GM19099 (cell line): ENCODE results near the gene MTERF4.

Source experiments
- POLR2A ChIP-seq: IDR thresholded peaks from 3 replicates; pipeline ENCODE4 v1.6.1; 2011; ENCODE audit warnings: low read depth; ENCODE audit not compliant: insufficient read length; ENCODE audit errors: extremely low read depth

Gene MTERF4

DNA sequence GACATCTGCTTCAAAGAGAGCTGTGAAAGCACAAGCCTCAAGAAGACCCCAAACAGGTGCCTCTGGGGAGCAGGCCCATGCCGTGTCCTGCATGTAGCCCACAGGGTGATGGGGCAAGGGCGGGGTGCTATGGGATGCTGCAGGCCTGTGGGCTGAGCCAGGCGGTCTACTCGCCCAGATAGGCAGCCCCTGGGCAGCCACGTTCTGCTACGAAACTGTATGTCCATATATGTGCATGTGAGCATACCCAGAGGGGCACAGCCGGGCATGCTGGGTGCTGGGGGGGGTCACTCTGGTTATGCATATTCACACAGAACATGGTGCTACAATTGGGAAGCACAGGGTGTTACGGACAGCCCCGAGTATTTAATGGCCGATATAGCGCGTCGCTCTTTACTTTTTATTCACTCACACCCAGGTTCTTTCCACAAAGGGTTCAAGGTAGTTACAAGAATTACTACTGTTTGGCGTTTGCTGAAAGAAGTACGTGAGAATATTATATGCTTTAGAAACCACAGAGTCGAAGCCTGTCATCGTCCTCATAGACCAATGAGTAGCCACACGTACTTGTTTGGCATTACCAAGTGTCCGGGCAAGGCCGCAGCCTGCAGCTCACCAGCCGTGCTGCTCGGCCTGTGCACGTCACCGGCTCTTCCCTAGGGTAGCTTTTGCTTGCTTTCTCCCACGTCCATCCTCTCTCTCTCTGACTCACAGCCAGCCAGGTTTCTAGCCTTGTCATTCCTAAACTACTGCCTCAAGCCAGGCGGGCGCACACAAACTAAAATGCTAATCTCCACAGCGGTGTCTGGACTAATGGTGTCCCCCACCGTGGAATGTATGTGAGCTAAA is 14.4 kb downstream of the MTERF4 start:
- no peak for TF ChIP-seq POLR2A

DNA sequence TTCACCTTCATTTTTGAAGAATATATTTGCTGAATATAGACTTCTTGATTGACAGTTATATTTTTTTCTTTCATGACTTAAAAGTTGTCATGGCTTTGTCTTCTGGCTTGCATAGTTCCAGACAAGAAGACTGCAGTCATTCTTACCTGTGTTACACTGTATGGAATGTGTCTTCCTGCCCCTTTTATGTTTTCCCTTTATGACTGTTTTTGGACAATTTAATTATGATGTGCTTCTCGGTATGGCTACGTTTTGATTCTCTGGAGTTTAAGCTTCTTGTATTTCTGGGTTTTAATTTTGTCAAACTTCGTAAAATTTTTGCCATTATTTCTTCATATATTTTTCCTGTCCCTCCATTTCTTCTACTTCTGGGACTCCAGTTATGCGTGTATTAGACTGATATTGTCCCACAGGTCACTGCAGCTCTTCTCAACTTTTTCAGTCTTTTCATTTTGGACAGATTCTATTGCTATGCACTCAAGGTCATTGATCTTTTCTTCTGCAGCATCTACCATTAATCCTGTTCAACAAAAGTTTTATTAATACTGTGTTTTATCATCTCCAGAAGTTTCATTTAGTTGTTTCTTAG is 17.1 kb downstream of the MTERF4 start:
- TF ChIP-seq POLR2A: no peak

DNA sequence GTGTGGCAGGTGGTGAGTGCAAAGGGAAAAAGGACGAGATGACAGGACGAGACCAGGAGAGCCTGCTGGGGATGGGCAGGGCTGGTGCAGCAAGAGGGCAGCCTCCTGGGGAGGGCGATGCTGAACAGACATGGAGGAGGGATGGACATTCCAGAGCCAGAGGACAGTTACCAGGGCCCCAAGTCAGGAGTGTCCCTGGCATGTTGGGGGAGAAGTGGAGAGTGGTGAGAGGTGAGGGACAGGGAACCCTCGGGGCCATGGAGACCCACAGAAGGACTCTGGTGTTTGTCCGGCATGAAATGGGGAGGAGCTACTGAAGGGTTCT is 19.0 kb downstream of the MTERF4 start:
- no peak for TF ChIP-seq POLR2A

DNA sequence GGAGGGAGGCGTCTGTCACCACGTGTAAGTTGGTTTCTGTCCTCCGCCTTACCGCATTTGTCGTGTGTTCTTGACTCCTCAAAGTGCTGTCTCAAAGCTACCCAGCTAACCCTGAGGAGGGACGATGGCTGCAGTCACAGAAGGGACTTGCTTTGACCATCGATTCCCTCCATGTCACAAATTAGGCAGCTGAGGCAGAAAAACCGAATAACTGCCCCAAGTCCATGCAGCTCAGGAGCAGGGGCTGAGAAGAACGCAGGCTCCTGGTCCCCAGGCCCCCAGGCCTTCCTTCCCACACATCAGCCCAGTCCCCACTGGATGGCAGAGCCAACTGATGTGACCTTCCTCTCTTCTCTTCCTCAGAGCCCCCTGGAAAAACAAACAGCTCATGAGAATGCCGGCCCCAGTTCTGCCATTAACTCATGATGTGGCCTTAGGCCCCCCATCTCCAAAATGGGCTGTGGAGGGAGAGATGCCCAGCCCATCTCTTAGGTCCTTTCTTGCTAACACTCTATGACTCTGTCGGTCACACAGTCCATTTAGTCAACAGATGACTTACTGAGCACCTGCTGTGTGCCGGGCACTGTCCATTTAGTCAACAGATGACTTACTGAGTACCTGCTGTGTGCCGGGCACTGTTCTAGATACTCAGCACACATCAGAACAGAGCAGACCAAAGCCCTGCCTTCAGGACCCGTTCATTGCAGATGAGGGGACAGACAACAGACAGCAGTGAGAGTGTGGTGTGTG is 19.6 kb downstream of the MTERF4 start:
- TF ChIP-seq POLR2A: no peak

DNA sequence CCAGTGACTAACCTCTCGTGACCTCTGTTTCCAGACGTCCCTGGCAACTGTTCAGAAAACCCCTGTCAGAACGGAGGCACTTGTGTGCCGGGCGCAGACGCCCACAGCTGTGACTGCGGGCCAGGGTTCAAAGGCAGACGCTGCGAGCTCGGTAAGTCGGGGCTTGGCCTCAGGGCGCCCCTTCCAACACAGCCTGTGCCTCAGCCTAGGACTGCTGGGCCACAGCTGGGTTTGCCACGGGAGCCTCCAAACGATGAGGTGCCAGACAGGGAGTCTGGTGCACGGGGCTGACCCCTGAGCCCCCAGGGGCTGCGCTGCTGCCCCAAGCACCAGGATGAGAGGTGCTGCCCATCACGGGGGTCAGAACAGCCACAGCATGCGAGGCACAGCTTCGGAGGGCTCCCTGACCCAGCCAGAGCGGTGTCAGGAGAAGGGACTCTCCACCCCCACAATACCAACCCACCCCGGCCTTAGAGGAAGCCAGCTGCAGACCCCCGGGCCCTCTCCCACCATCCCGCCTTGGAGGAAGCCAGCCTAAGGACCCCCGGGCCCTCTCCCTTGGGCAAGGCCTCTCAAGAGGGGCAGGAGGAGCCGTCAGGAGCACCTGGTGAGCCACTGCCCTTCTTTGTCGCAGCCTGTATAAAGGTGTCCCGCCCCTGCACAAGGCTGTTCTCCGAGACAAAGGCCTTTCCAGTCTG is 20.3 kb downstream of the MTERF4 start:
- TF ChIP-seq POLR2A: no peak

DNA sequence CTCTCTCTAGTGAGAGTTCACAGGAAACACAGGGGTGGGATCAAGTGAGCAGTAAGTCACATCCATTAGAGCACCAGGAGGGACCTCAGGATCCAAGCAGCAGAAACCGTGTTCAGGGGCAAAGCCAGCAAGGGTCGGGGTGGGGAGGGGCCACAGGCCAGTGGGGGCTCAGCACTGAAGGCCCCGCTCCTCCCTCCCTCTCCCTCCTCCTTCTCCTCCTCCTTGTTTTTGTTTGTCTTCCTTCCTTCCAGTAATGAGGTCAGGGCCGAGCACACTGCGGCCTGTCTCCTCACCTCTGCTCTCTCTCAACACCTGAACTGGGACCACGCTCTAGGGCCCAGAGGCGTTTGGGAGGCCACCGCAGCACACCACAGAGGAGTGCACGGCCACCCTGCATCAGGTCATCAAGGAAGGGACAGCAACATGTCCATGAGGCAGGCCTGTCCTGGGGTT is 20.9 kb downstream of the MTERF4 start:
- TF ChIP-seq POLR2A: no peak

DNA sequence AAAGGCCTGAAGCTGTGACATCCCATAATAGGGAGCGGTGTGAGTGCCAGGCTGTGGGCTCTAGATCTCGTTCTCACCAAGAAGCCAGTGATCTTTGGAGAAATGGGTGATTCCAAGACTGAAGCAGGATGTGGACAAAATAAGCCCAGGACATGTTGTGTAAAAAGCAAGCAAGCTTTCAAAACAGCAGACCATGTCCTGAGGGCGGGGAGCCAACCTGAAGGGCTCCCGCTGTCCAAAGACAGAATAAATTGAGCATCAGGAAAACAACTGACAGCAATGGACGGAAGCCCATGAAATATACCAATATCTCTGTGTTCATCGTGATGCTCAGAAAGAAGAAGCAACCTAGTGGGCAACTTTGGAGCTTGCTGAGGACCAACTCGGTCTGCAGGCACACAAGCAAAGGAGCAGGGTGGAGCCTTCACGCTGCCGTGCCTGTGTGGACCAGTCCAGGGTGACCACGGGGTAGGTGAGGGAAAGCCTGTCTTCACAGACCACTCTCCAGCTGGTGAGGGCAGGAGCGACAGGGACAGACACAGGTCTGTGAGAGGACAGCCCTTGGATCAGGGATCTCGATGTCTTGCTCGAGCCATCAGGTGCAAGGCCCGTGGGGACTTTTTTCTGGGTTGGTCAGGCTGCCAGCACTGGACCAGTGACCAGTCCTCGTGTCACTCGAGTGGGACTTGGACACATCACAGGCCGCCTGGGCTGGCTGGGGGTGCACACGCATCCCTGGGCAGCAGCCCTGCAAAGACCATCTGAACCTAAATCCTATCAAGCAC is 21.5 kb downstream of the MTERF4 start:
- TF ChIP-seq POLR2A: no peak

DNA sequence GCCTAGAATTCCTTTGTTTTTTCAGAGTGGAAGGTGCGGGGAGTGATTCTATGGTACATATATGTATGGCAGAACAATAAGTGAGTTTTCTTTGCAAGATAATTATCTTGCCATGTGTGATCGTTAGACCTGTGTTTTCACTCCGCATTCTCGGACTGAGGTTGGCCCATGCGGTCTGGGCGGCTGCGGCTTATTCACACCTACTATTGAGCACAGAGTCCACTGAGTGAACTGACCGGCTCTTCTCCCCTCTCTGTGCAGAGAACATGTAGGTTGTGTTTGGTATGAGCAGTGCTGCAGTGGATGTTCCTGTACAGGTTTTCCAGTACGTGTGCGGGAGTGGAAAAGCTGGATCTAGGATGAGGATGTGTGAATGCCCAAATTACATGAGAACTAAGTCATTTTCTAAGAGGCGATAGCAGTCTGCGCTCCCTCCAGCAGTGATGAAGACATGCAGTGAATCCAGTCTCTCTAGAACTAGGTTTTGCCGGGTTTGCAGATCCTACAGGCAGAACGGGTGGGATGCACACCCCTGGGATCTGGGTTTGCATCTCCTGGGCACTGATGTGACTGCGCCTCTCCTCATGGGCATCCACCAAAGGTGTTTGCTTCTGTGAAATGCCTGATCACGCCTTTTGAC is 27.1 kb downstream of the MTERF4 start:
- no peak for TF ChIP-seq POLR2A

DNA sequence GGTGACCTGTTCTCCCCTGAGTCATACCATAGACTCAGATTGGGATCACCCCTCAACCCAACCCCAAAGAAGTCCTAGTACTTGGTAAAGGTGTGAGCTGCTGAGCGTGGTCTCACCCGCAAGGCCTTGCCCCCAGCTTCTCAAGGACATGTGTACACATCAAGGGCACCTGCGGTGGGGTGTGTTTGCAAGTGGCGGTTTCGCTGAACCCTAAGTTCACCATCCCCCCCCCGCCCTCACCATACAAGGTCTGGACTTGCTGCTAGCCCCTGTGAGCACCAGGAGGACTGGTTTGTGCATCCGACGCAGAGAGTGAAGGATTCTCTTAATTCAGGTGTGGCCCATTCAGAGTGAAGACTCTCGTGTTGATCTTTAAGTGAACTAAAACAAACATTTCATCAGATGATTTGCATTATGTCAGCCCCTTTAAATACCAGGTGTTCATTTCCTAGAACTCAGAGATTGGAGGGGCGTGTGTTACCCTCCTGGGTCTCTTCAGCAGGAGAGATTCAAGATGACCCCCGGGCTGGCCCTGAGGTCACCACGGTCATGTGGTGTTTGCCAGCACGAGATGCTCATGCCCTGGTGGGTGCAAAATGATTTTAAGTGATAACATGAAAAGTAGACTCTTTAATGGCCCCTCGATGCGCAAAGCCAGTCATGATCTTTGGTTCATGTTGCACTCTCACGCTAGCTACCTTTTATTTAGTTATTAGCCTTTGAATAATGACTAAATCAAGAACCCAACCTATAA is 27.8 kb downstream of the MTERF4 start:
- no peak for TF ChIP-seq POLR2A

DNA sequence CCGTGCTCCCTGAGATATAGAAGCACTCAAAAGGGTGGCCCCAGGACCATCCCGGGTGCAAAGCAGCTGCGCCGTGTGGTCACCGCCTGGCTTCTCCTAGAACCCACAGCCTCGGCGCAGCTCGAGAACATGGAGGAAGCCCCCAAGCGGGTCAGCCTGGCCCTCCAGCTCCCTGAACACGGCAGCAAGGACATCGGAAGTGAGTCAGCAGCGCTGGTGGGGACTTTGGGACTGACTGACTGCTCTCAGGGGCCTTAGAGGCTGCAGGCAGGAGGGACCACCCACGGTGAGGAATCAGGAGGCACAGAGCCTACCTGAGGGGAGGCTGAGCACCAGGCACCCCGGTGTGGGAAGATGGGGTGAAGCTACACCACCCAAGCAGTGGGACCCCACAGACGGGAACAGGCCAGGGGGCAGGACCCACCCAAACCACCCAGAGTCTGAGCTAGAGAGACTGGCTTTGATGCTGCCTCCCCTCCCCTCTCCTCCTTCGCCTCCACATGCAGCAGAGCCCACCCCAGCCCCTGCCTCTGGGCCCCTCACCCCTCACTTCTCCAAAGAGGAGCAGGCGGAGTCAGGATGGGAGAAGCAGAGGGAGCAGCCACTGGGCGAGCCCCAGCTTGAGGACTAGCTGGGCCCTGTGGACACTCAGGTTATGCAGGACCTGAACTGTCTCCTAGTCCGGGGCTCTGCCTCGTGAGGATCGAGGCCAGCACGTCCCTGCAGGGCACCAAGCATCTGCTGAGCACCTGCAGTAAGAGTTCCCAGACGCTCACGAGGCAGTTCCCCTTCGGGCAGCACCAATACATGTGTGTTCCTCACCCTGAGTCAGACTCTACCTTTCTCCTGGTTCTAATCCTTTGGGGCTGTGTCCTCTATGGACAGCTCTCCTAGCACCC is 28.7 kb downstream of the MTERF4 start:
- TF ChIP-seq POLR2A: no peak

DNA sequence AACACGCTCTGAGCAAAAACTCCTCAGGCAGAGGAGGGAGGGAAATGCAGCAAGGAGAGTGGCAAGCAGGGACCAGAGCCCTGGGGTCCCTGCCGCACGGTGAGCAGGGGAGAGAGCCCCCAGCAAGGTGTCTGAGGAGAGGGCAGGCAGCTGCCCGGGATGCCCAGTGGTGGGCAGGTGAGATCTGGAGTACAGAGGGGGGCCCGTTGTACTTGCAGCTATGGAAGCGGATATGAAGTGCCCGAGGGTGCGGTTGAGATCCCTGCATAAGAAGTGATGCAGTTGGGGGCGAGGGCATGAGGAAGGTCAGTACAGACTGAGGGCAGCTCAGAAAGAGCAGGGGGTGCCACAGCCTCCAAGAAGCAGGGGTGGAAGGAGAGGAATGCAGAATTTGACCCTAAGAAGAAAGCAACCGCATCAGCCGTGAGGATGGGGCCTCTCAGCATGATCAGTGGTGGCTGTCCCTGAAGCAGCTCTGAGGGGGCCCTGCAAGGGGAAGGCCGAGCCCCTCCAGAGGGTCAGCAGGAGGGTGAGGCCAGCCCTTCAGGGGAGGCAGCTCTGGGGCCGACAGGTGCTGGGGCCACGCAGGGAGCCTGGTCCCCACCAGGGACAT is 29.4 kb downstream of the MTERF4 start:
- TF ChIP-seq POLR2A: no peak

DNA sequence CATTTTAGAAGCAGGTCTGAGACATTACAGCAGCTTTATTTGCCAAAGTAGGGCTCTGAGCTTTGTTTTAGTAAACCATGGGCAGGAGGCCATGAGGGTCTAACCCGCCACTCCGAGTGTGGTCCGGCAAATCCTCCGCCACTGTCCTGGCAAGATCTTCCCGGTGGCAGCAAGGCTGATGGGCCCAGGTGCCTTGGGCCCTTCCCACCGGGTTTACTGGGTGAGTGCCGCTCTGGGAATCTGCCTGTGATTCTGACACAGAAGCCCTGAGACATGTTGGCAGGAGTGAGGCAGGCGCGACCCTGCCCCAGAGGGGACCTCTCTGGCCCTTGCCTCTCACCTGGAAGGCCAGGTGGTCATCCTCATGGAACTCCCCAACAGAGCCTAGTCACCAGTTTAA is 29.9 kb downstream of the MTERF4 start:
- TF ChIP-seq POLR2A: no peak
